ENCODE data around the gene C2orf78. TPM values are rescaled to one million over a fixed set of nuclear protein-coding genes. Genes with fewer than 3 reads are reported as not detected.
"Not testable (repeated sequence)": the region's sequence is repeated elsewhere in the genome, so short reads cannot be mapped to it uniquely, and the experiment has no call there.

C2orf78 gene
- total and polyA plus RNA-seq, 2 experiments from 2014 or later = 0.18 TPM; not detected in 1

GRCh38 chr2:73746015-73746876 is 37.7 kb upstream of the C2orf78 start:
- H3K27me3 ChIP-seq = no peaks in the 10 kb centered on the region
- TF ChIP-seq CTCF (IDR thresholded peaks at IDR 0.05; ENCODE audit: low read depth, low read length) = no peak
- H3K27ac ChIP-seq = no peak overlapping the region
- no peaks in the 10 kb centered on the region for H3K4me1 ChIP-seq (ENCODE audit: low read depth)
- no peak overlapping the region for H3K4me3 ChIP-seq
- no peak for DNase-seq (ENCODE audit: low read depth in 1 of 2, low spot score in 1 of 2)
- H3K9me3 ChIP-seq (ENCODE audit: low read depth) = no peaks in the 10 kb centered on the region
- H3K36me3 ChIP-seq = no peaks in the 10 kb centered on the region

- no peak for DNase-seq (ENCODE audit: low read depth in 1 of 2, low spot score in 1 of 2)
- no peak for TF ChIP-seq CTCF (IDR thresholded peaks at IDR 0.05; ENCODE audit: low read depth, low read length)
- no peaks in the 10 kb centered on the region for H3K4me1 ChIP-seq (ENCODE audit: low read depth)
- H3K27ac ChIP-seq = no peak overlapping the region
- no peaks in the 10 kb centered on the region for H3K9me3 ChIP-seq (ENCODE audit: low read depth)
- H3K4me3 ChIP-seq = no peak overlapping the region
- H3K36me3 ChIP-seq = no peaks in the 10 kb centered on the region
- H3K27me3 ChIP-seq = no peaks in the 10 kb centered on the region
Measured at GRCh38 chr2:73746877-73747208, 37.1 kb upstream of the C2orf78 start.

DNA sequence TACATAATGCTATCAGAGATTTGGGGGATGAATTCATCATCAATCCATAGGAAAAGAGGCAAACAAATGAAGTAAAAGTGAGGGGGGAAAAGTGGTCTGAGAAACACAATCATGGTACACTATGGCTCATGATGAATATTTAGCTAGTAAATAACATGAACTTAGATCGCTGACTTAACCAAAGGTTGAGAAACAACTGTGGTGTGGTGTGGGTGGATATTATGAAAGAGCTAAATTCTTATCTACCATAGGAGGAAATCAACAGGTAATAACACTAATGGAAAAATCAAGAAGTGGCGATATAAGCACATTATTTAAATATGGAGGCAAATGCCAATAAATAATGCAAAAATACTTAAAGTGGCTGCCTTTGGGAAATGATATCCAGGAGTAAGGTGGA is 34.7 kb upstream of the C2orf78 start:
- Histone ChIP-seq H3K9me3 (ENCODE audit: low read depth) (no peaks in the 10 kb centered on the region), H3K27ac (no peak overlapping the region), H3K4me1 (ENCODE audit: low read depth) (no peaks in the 10 kb centered on the region), H3K4me3 (no peak overlapping the region), H3K36me3 (no peaks in the 10 kb centered on the region), H3K27me3 (no peaks in the 10 kb centered on the region)
- DNase-seq (ENCODE audit: low read depth in 1 of 2, low spot score in 1 of 2) = no peak
- TF ChIP-seq CTCF (IDR thresholded peaks at IDR 0.05; ENCODE audit: low read depth, low read length) = no peak

DNA sequence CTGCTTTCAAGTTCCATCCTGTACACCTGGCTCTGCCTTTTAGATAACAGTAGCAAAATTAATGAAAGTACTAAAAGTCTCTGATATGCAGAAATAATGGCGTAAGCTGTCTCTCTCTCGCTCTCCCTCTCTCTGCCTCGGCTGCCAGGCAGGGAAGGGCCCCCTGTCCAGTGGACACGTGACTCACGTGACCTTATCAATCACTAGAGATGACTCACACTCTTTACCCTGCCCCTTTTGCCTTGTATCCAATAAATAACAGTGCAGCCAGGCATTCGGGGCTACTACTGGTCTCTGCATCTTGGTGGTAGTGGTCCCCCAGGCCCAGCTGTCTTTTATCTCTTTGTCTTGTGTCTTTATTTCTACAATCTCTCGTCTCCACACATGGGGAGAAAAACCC is 29.7 kb upstream of the C2orf78 start:
- DNase-seq (ENCODE audit: low read depth in 1 of 2, low spot score in 1 of 2); H3K4me1 ChIP-seq (ENCODE audit: low read depth); H3K4me3 ChIP-seq; H3K27ac ChIP-seq; H3K27me3 ChIP-seq; H3K9me3 ChIP-seq (ENCODE audit: low read depth); H3K36me3 ChIP-seq: not testable (repeated sequence)

GRCh38 chr2:73759285-73759764 is 24.7 kb upstream of the C2orf78 start:
- no peaks in the 10 kb centered on the region for H3K27me3 ChIP-seq
- no peaks in the 10 kb centered on the region for H3K9me3 ChIP-seq (ENCODE audit: low read depth)
- H3K4me1 ChIP-seq (ENCODE audit: low read depth) = no peaks in the 10 kb centered on the region
- H3K36me3 ChIP-seq = peaks cover 15% of the 10 kb centered on the region
- H3K4me3 ChIP-seq = no peak overlapping the region
- DNase-seq (ENCODE audit: low read depth in 1 of 2, low spot score in 1 of 2) = peak; percentile 9 to 92
- peak overlapping the region; percentile 59 for H3K27ac ChIP-seq
- TF ChIP-seq CTCF (IDR thresholded peaks at IDR 0.05; ENCODE audit: low read depth, low read length) = no peak

DNA sequence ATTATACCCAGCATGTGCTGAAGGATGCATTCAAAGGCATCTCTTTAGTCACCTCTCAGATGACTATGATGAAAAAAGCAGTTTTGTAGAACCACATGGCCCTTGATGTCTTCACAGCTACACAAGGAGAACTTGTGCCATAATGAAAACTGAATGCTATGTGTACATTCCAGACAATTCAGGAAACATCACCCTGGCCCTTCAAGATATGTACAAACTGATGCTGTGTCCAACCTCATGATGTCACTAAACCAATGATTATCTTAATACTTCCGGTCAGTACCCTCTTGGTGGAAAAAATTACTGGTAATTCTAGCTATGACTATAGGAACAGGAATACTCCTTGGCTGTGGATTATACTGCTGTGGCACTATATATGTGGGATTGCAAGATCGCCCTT is 24.1 kb upstream of the C2orf78 start:
- Histone ChIP-seq H3K4me3 (no peak overlapping the region), H3K9me3 (ENCODE audit: low read depth) (no peaks in the 10 kb centered on the region), H3K27me3 (no peaks in the 10 kb centered on the region), H3K4me1 (ENCODE audit: low read depth) (no peaks in the 10 kb centered on the region), H3K27ac (no peak overlapping the region), H3K36me3 (peaks cover 19% of the 10 kb centered on the region)
- peak in 1 of 2 donors; percentile 78 for DNase-seq (ENCODE audit: low read depth in 1 of 2, low spot score in 1 of 2)
- TF ChIP-seq CTCF (IDR thresholded peaks at IDR 0.05; ENCODE audit: low read depth, low read length) = no peak
